WTC11 (cell line): ENCODE data around the gene MACROD2. TPM values are rescaled to one million over a fixed set of nuclear protein-coding genes. Genes with fewer than 3 reads are reported as not detected.

ENCODE experiments used
- ATAC-seq: fragments of 200-7000 bp; cut with Tn5 transposase; 2 replicates; pipeline ENCODE4 v1.10.0; 2021; ENCODE audit warnings: mild to moderate bottlenecking, moderate library complexity
- CTCF ChIA-PET: fragments of 300-600 bp; sonication (Branson Sonifier 250); formaldehyde crosslinking; loops from one replicate; lab custom pipeline; 2021; ENCODE audit warnings: antibody characterized with exemption; lab: Charles Lee
- POLR2A ChIA-PET: fragments of 350-600 bp; sonication (Branson Sonifier 250); formaldehyde crosslinking; loops from one replicate; lab custom pipeline; 2021; ENCODE audit warnings: antibody characterized with exemption; lab: Charles Lee
- DNase-seq: peaks from one replicate; pipeline ENCODE4 v3.0.0; 2021; ENCODE audit warnings: low spot score
- H3K27ac Mint-ChIP-seq: 2 replicates; pipeline ENCODE4 v1.8.0; 2021; ENCODE audit warnings: mixed read lengths
- H3K27me3 Mint-ChIP-seq: 2 replicates; pipeline ENCODE4 v1.8.0; 2021; ENCODE audit warnings: low read depth, mild to moderate bottlenecking, moderate library complexity, mixed read lengths
- H3K36me3 Mint-ChIP-seq: 2 replicates; pipeline ENCODE4 v1.8.0; 2021; ENCODE audit warnings: mixed read lengths
- H3K4me1 Mint-ChIP-seq: 2 replicates; pipeline ENCODE4 v1.8.0; 2022; ENCODE audit warnings: mixed read lengths
- H3K4me3 Mint-ChIP-seq: 2 replicates; pipeline ENCODE4 v1.8.0; 2021; ENCODE audit warnings: mild to moderate bottlenecking, moderate library complexity, mixed read lengths
- H3K9me3 Mint-ChIP-seq: 2 replicates; pipeline ENCODE4 v1.8.0; 2021; ENCODE audit warnings: mixed read lengths
- ELF4 ChIP-seq: sonication (generic); formaldehyde crosslinking; IDR thresholded peaks from 2 replicates; pipeline ENCODE4 v1.8.1; 2022; ENCODE audit warnings: low read depth, mild to moderate bottlenecking, moderate library complexity, missing genetic modification reagents
- ETV6 ChIP-seq: sonication (generic); formaldehyde crosslinking; IDR thresholded peaks from 2 replicates; pipeline ENCODE4 v1.8.1; 2022; ENCODE audit warnings: mild to moderate bottlenecking, missing genetic modification reagents
- FOXJ3 ChIP-seq: sonication (generic); formaldehyde crosslinking; IDR thresholded peaks from 2 replicates; pipeline ENCODE4 v1.9.0; 2021; ENCODE audit warnings: missing genetic modification reagents, mild to moderate bottlenecking, borderline replicate concordance
- GABPB1 ChIP-seq: sonication (generic); formaldehyde crosslinking; IDR thresholded peaks from 2 replicates; pipeline ENCODE4 v1.8.1; 2023; ENCODE audit warnings: mild to moderate bottlenecking, missing genetic modification reagents
- GRHL2 ChIP-seq: fragments of 250-450 bp; sonication (Bioruptor Pico); IDR thresholded peaks from 2 replicates; pipeline ENCODE4 v1.8.0; 2022; ENCODE audit warnings: mild to moderate bottlenecking, moderate library complexity; ENCODE audit not compliant: insufficient replicate concordance, severe bottlenecking
- HMGA2 ChIP-seq: fragments of 250-450 bp; sonication (Bioruptor Pico); IDR thresholded peaks from 2 replicates; pipeline ENCODE4 v1.4.0; 2021; ENCODE audit warnings: mild to moderate bottlenecking, moderate library complexity
- JUN ChIP-seq: sonication (generic); formaldehyde crosslinking; IDR thresholded peaks from 2 replicates; pipeline ENCODE4 v1.8.0; 2023; ENCODE audit warnings: mild to moderate bottlenecking, missing genetic modification reagents
- NR1H2 ChIP-seq: sonication (generic); formaldehyde crosslinking; IDR thresholded peaks from 2 replicates; pipeline ENCODE4 v1.9.0; 2021; ENCODE audit warnings: mild to moderate bottlenecking, moderate library complexity, missing genetic modification reagents
- NR2C2 ChIP-seq: sonication (generic); formaldehyde crosslinking; IDR thresholded peaks from 2 replicates; pipeline ENCODE4 v1.8.0; 2022; ENCODE audit warnings: mild to moderate bottlenecking, missing genetic modification reagents
- PRDM15 ChIP-seq: sonication (generic); formaldehyde crosslinking; IDR thresholded peaks from 2 replicates; pipeline ENCODE4 v1.8.0; 2022; ENCODE audit warnings: missing genetic modification reagents
- SOX15 ChIP-seq: fragments of 250-450 bp; sonication (Bioruptor Pico); IDR thresholded peaks from 2 replicates; pipeline ENCODE4 v1.9.0; 2021; ENCODE audit warnings: mild to moderate bottlenecking
- ZNF138 ChIP-seq: sonication (generic); formaldehyde crosslinking; conservative IDR thresholded peaks from 2 replicates; pipeline ENCODE4 v1.8.1; 2022; ENCODE audit warnings: mild to moderate bottlenecking, moderate library complexity, missing genetic modification reagents
- ZNF219 ChIP-seq: sonication (generic); formaldehyde crosslinking; IDR thresholded peaks from 2 replicates; pipeline ENCODE4 v1.8.0; 2023; ENCODE audit warnings: missing genetic modification reagents, mild to moderate bottlenecking, borderline replicate concordance
- ZNF232 ChIP-seq: sonication (generic); formaldehyde crosslinking; IDR thresholded peaks from 2 replicates; pipeline ENCODE4 v1.8.0; 2022; ENCODE audit warnings: mild to moderate bottlenecking, missing genetic modification reagents
- total RNA-seq: library from RNA; stranded (reverse); gene quantifications from 3 replicates; pipeline ENCODE4 v1.2.3, GENCODE V29; 2021
- TF ChIP-seq, protein P1 (sequence below): sonication (generic); formaldehyde crosslinking; IDR thresholded peaks from 2 replicates; pipeline ENCODE4 v1.8.1; 2023; ENCODE audit warnings: mild to moderate bottlenecking, missing genetic modification reagents
- TF ChIP-seq, protein P2 (sequence below): fragments of 250-450 bp; sonication (Bioruptor Pico); conservative IDR thresholded peaks from 2 replicates; pipeline ENCODE4 v1.9.0; 2021; ENCODE audit warnings: mild to moderate bottlenecking
- TF ChIP-seq, protein P3 (sequence below): sonication (generic); formaldehyde crosslinking; IDR thresholded peaks from 2 replicates; pipeline ENCODE4 v1.8.1; 2023; ENCODE audit warnings: mild to moderate bottlenecking, moderate library complexity, missing genetic modification reagents
- TF ChIP-seq, protein P4 (sequence below): fragments of 250-450 bp; sonication (Bioruptor Pico); IDR thresholded peaks from 2 replicates; pipeline ENCODE4 v2.1.2; 2022; ENCODE audit warnings: mild to moderate bottlenecking, moderate library complexity
- TF ChIP-seq, protein P5 (sequence below): sonication (generic); formaldehyde crosslinking; conservative IDR thresholded peaks from 2 replicates; pipeline ENCODE4 v1.8.1; 2023; ENCODE audit warnings: mild to moderate bottlenecking, low read depth, missing genetic modification reagents, moderate library complexity

MACROD2 gene
- total RNA-seq, 1 experiment from 2014 or later: 4.1 TPM

- Mint-ChIP-seq H3K27ac (no peak overlapping the region), H3K36me3 (no peaks in the 10 kb centered on the region)
- CTCF ChIA-PET: no interaction called here
These were observed 1904.7 kb downstream of the MACROD2 start for GRCh38 chr20:15899967-15900366.

DNA sequence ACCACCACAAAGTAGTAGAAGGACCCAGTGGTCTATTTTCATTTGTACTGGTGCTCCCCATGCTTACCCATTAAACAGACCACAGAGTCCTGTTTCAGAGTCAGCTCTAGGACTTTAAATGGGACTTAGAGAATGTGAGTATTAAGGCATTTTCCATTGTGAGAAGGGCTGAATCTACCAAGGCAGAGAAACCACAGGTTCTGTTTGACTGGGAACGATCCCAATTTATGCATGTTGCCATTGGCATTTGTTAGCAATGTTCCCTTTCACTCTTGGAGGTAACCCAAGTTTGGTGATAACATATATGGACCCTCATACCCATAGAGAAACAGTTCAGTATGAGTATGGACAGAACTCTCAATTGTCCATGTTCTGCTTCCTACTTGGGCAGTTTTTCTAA lies 1905.1 kb downstream of the MACROD2 start:
- H3K4me3 Mint-ChIP-seq: no peak overlapping the region
- DNase-seq (no peak), ATAC-seq (no peak)
- H3K27ac Mint-ChIP-seq: no peak overlapping the region
- no peaks in the 10 kb centered on the region; the same call in 1 of the 2 replicates for H3K4me1 Mint-ChIP-seq
- CTCF ChIA-PET: interaction anchor here (1.0 kb wide), 1 partner anchor 30 kb away, joined by 3 read pairs; no protein-coding TSS in a partner anchor
- H3K27me3 Mint-ChIP-seq: no peaks in the 10 kb centered on the region
- POLR2A ChIA-PET: no interaction called here
- H3K36me3 Mint-ChIP-seq: no peaks in the 10 kb centered on the region
- H3K9me3 Mint-ChIP-seq: no peaks in the 10 kb centered on the region
- TF ChIP-seq, protein P1, sequence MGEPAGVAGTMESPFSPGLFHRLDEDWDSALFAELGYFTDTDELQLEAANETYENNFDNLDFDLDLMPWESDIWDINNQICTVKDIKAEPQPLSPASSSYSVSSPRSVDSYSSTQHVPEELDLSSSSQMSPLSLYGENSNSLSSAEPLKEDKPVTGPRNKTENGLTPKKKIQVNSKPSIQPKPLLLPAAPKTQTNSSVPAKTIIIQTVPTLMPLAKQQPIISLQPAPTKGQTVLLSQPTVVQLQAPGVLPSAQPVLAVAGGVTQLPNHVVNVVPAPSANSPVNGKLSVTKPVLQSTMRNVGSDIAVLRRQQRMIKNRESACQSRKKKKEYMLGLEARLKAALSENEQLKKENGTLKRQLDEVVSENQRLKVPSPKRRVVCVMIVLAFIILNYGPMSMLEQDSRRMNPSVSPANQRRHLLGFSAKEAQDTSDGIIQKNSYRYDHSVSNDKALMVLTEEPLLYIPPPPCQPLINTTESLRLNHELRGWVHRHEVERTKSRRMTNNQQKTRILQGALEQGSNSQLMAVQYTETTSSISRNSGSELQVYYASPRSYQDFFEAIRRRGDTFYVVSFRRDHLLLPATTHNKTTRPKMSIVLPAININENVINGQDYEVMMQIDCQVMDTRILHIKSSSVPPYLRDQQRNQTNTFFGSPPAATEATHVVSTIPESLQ (CRISPR knock-in tag): no peak
- no peak for TF ChIP-seq GRHL2
- TF ChIP-seq ETV6: no peak
- TF ChIP-seq, protein P2, sequence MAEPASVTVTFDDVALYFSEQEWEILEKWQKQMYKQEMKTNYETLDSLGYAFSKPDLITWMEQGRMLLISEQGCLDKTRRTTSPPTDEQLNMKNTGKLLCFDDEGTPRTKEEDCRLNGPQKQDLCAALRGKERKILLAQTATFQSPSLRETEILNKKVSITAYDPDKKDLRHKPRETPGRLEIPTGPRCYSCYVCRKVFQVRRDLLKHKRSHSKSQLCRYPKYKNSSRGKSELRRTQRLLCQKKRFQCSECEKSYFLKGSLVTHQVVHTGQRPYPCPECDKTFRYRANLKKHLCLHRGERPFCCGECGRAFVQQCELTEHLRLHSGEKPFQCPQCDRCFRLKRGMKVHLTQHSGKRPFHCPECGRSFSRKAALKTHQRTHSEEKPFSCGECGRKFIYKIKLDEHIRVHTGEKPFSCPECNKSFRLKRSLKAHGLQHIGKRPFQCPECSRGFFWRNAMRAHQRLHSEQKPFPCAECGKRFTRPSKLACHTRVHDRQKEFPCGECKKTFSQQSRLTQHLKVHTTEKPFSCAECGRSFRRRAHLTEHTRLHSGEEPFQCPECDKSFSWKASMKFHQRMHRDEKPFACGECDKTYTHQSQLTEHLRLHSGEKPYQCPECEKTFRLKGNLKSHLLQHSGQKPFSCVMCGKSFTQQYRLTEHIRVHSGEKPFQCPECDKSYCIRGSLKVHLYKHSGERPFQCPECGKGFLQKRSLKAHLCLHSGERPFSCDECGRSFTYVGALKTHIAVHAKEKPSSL (CRISPR knock-in tag): no peak
- no peak for TF ChIP-seq ZNF219
- no peak for TF ChIP-seq SOX15 (CRISPR knock-in tag)
- no peak for TF ChIP-seq NR1H2 (CRISPR knock-in tag)
- TF ChIP-seq, protein P3, sequence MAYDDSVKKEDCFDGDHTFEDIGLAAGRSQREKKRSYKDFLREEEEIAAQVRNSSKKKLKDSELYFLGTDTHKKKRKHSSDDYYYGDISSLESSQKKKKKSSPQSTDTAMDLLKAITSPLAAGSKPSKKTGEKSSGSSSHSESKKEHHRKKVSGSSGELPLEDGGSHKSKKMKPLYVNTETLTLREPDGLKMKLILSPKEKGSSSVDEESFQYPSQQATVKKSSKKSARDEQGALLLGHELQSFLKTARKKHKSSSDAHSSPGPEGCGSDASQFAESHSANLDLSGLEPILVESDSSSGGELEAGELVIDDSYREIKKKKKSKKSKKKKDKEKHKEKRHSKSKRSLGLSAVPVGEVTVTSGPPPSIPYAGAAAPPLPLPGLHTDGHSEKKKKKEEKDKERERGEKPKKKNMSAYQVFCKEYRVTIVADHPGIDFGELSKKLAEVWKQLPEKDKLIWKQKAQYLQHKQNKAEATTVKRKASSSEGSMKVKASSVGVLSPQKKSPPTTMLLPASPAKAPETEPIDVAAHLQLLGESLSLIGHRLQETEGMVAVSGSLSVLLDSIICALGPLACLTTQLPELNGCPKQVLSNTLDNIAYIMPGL (CRISPR knock-in tag): no peak
- TF ChIP-seq FOXJ3 (CRISPR knock-in tag): no peak
- TF ChIP-seq HMGA2 (CRISPR knock-in tag): no peak
- no peak for TF ChIP-seq NR2C2

More at GRCh38 chr20:15899967-15900366, 1904.7 kb downstream of the MACROD2 start:
- no peak overlapping the region for H3K4me3 Mint-ChIP-seq
- DNase-seq: no peak
- H3K9me3 Mint-ChIP-seq: no peaks in the 10 kb centered on the region
- ATAC-seq: no peak
- TF ChIP-seq JUN: no peak
- TF ChIP-seq GABPB1 (CRISPR knock-in tag): no peak
- TF ChIP-seq, protein P4, sequence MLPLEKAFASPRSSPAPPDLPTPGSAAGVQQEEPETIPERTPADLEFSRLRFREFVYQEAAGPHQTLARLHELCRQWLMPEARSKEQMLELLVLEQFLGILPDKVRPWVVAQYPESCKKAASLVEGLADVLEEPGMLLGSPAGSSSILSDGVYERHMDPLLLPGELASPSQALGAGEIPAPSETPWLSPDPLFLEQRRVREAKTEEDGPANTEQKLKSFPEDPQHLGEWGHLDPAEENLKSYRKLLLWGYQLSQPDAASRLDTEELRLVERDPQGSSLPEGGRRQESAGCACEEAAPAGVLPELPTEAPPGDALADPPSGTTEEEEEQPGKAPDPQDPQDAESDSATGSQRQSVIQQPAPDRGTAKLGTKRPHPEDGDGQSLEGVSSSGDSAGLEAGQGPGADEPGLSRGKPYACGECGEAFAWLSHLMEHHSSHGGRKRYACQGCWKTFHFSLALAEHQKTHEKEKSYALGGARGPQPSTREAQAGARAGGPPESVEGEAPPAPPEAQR (CRISPR knock-in tag): no peak
- TF ChIP-seq PRDM15 (CRISPR knock-in tag): no peak
- TF ChIP-seq, protein P5, sequence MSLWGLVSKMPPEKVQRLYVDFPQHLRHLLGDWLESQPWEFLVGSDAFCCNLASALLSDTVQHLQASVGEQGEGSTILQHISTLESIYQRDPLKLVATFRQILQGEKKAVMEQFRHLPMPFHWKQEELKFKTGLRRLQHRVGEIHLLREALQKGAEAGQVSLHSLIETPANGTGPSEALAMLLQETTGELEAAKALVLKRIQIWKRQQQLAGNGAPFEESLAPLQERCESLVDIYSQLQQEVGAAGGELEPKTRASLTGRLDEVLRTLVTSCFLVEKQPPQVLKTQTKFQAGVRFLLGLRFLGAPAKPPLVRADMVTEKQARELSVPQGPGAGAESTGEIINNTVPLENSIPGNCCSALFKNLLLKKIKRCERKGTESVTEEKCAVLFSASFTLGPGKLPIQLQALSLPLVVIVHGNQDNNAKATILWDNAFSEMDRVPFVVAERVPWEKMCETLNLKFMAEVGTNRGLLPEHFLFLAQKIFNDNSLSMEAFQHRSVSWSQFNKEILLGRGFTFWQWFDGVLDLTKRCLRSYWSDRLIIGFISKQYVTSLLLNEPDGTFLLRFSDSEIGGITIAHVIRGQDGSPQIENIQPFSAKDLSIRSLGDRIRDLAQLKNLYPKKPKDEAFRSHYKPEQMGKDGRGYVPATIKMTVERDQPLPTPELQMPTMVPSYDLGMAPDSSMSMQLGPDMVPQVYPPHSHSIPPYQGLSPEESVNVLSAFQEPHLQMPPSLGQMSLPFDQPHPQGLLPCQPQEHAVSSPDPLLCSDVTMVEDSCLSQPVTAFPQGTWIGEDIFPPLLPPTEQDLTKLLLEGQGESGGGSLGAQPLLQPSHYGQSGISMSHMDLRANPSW: no peak
- TF ChIP-seq ELF4: no peak
- no peak for TF ChIP-seq ZNF232 (CRISPR knock-in tag)
- TF ChIP-seq ZNF138 (CRISPR knock-in tag): no peak
- H3K27me3 Mint-ChIP-seq: no peaks in the 10 kb centered on the region
- POLR2A ChIA-PET: no interaction called here
- no peaks in the 10 kb centered on the region; the same call in 1 of the 2 replicates for H3K4me1 Mint-ChIP-seq
